H1 (cell line): ENCODE measurements around the gene TXNL4B. TPM values are rescaled to one million over a fixed set of nuclear protein-coding genes. Genes with fewer than 3 reads are reported as not detected.

Source experiments
- ATF3 ChIP-seq: IDR thresholded peaks from 2 replicates; pipeline ENCODE4 v1.6.1; 2011; ENCODE audit warnings: low read depth, mild to moderate bottlenecking, low read length; ENCODE audit not compliant: insufficient read depth
- BCL11A ChIP-seq, 2 experiments: IDR thresholded peaks; one replicate each; pipeline ENCODE4 v1.6.1; 2011; ENCODE audit warnings: low read depth in 2 of 2, low read length in 2 of 2, mild to moderate bottlenecking in 2 of 2
- CHD7 ChIP-seq: fragments of 300-600 bp; sonication (generic); IDR thresholded peaks from 2 replicates; pipeline ENCODE4 v1.7.1; 2012; ENCODE audit warnings: low read length, moderate library complexity, mild to moderate bottlenecking, inconsistent platforms; ENCODE audit not compliant: insufficient replicate concordance
- EGR1 ChIP-seq: IDR thresholded peaks from 2 replicates; pipeline ENCODE4 v1.6.1; 2011; ENCODE audit warnings: low read depth, low read length, borderline replicate concordance
- HDAC6 ChIP-seq: IDR thresholded peaks from one replicate; pipeline ENCODE4 v1.7.1; 2012; ENCODE audit warnings: low read depth, mild to moderate bottlenecking, inconsistent platforms, low read length, moderate library complexity
- JUN ChIP-seq: IDR thresholded peaks from 2 replicates; pipeline ENCODE4 v1.6.1; 2011; ENCODE audit warnings: low read depth, mild to moderate bottlenecking, improper control_type of control experiment, low read length
- KDM5A ChIP-seq: fragments of 200-600 bp; IDR thresholded peaks from 2 replicates; pipeline ENCODE4 v1.7.1; 2012; ENCODE audit warnings: mild to moderate bottlenecking, low read length, inconsistent platforms, mixed read lengths
- POLR2AphosphoS5 ChIP-seq: IDR thresholded peaks from 2 replicates; pipeline ENCODE4 v1.6.1; 2011; ENCODE audit warnings: low read depth, low read length
- RAD21 ChIP-seq, 2 experiments: IDR thresholded peaks in 1 of 2; conservative IDR thresholded peaks in 1 of 2; 2 replicates each; pipeline ENCODE4 v1.6.1; 2011; ENCODE audit warnings: low read depth in 2 of 2, low read length in 2 of 2, improper control_type of control experiment in 1 of 2, inconsistent platforms in 1 of 2, mild to moderate bottlenecking in 1 of 2, moderate library complexity in 1 of 2
- RFX5 ChIP-seq: IDR thresholded peaks from 2 replicates; pipeline ENCODE4 v1.6.1; 2011; ENCODE audit warnings: low read depth, low read length, improper control_type of control experiment, borderline replicate concordance
- RNF2 ChIP-seq: fragments of 200-900, 300-1000 bp; sonication (generic); IDR thresholded peaks from 2 replicates; pipeline ENCODE4 v1.7.1; 2016; ENCODE audit warnings: borderline replicate concordance, low read depth, mild to moderate bottlenecking, antibody characterized with exemption, low read length; ENCODE audit not compliant: poor library complexity, severe bottlenecking; ENCODE audit errors: missing control alignments
- polyA plus RNA-seq, 7 experiments: library from polyadenylated mRNA; depleted of rRNA in 3 of 7; stranded (reverse) in 5 of 7; unstranded in 2 of 7; fragments of >200 nt in 5 of 7; fragments of 200-250 nt in 2 of 7; gene quantifications; 1 replicate in 5 of 7; 2 replicates in 1 of 7; 4 replicates in 1 of 7; pipeline versions ENCODE4 v1.2.1 to v1.2.3, GENCODE V29; 2011 to 2013; ENCODE audit warnings: missing spikeins in 2 of 7, mixed read lengths in 2 of 7
- total RNA-seq: library from RNA; stranded (reverse); fragmentation: NEBNext Ultra II Directional; extraction: Animal tissue kit (Norgen Biotek cat#: 25700); gene quantifications from 2 replicates; pipeline ENCODE4 v1.2.1, GENCODE V29; 2021

TXNL4B gene
- total and polyA plus RNA-seq, 2 of the 8 experiments (the other 6 are each of a cell fraction or from before 2014, with no cell fraction given): 6.7 to 10.6 TPM

DNA sequence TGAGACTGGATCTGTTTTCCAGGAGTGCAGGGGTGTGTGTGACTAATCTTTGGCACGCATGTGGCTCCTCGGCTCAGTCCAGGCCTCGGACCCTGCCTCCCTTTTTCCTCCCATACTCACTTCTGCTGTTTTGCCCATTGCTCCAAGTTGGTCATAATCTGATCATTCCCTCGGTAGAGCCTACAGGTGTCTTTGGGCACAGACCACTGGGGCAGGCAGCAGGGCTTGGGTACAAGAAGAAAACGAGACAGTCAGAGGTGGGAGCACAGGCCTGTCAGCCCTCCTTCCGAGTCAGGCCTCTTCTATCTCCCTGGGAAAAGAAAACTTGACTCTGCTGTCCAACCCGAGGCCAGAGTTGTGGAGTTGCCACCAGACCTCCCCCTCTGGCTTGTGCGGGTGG is 30.0 kb upstream of the TXNL4B start (continued):
- TF ChIP-seq CHD7 (no peak), RFX5 (no peak), JUN (no peak), KDM5A (no peak), HDAC6 (no peak), ATF3 (no peak), RAD21 (IDR thresholded peaks at IDR 0.05 in 1 of 2, conservative IDR thresholded peaks at IDR 0.05 in 1 of 2; ENCODE audit: low read depth in 2 of 2, low read length in 2 of 2) (no peak), EGR1 (no peak), BCL11A (IDR thresholded peaks at IDR 0.05; ENCODE audit: low read depth in 2 of 2, low read length in 2 of 2) (no peak), POLR2AphosphoS5 (no peak), RNF2 (no peak)
